ENCODE results near the gene TRIM15.

TRIM15 gene

GRCh38 chr6:30167101-30167500 is 3.8 kb downstream of the TRIM15 start:
- no peak overlapping the region for H2AFZ ChIP-seq (ENCODE audit: low read depth, low read length, severe bottlenecking)
- H3F3A ChIP-seq (ENCODE audit: insufficient read depth) = no peaks in the 10 kb centered on the region
- H3K9me3 ChIP-seq (ENCODE audit: insufficient read depth, low read length) = no peaks in the 10 kb centered on the region
- H3K9ac ChIP-seq (ENCODE audit: low read length) = no peak overlapping the region
- no peaks in the 10 kb centered on the region for H3K9me2 ChIP-seq (replicated peaks; ENCODE audit: insufficient read depth, low read length)
- H3K27ac ChIP-seq (ENCODE audit: low read depth, low read length) = no peak overlapping the region
- no peak for TF ChIP-seq CTCF (IDR thresholded peaks at IDR 0.05; ENCODE audit: insufficient read depth, low read length, poor library complexity, severe bottlenecking)
- no peak for TF ChIP-seq EZH2phosphoT487 (conservative IDR thresholded peaks at IDR 0.05; ENCODE audit: low read length)
- no peaks in the 10 kb centered on the region for H3K79me2 ChIP-seq (ENCODE audit: insufficient read depth, low read length)
- no peak overlapping the region for H3K4me2 ChIP-seq (ENCODE audit: low read depth, low read length, poor library complexity, severe bottlenecking)
- no peak overlapping the region for H3K4me3 ChIP-seq (ENCODE audit: insufficient read depth, low read length, poor library complexity, severe bottlenecking)
- no peaks in the 10 kb centered on the region for H4K20me1 ChIP-seq (ENCODE audit: low read depth, low read length)
- no peaks in the 10 kb centered on the region for H3K36me3 ChIP-seq (ENCODE audit: low read length)
- H3K27me3 ChIP-seq (ENCODE audit: low read length) = no peaks in the 10 kb centered on the region; the same call in 1 of the 2 replicates

- Histone ChIP-seq H3K27ac (ENCODE audit: low read depth, low read length) (no peak overlapping the region), H2AFZ (ENCODE audit: low read depth, low read length, severe bottlenecking) (no peak overlapping the region), H3F3A (ENCODE audit: insufficient read depth) (no peaks in the 10 kb centered on the region), H3K36me3 (ENCODE audit: low read length) (no peaks in the 10 kb centered on the region), H3K4me2 (ENCODE audit: low read depth, low read length, poor library complexity, severe bottlenecking) (no peak overlapping the region), H3K4me3 (ENCODE audit: insufficient read depth, low read length, poor library complexity, severe bottlenecking) (no peak overlapping the region), H3K9me3 (ENCODE audit: insufficient read depth, low read length) (no peaks in the 10 kb centered on the region), H3K9me2 (replicated peaks; ENCODE audit: insufficient read depth, low read length) (no peaks in the 10 kb centered on the region), H3K79me2 (ENCODE audit: insufficient read depth, low read length) (no peaks in the 10 kb centered on the region), H3K27me3 (ENCODE audit: low read length) (no peaks in the 10 kb centered on the region; the same call in 1 of the 2 replicates), H4K20me1 (ENCODE audit: low read depth, low read length) (no peaks in the 10 kb centered on the region), H3K9ac (ENCODE audit: low read length) (no peak overlapping the region)
- TF ChIP-seq EZH2phosphoT487 (conservative IDR thresholded peaks at IDR 0.05; ENCODE audit: low read length) (no peak), CTCF (IDR thresholded peaks at IDR 0.05; ENCODE audit: insufficient read depth, low read length, poor library complexity, severe bottlenecking) (no peak)
Measured at GRCh38 chr6:30168741-30169140, 5.4 kb downstream of the TRIM15 start.

- no peak overlapping the region for H3K4me3 ChIP-seq (ENCODE audit: insufficient read depth, low read length, poor library complexity, severe bottlenecking)
- no peaks in the 10 kb centered on the region for H3K79me2 ChIP-seq (ENCODE audit: insufficient read depth, low read length)
- no peak overlapping the region for H3K9ac ChIP-seq (ENCODE audit: low read length)
- no peak overlapping the region for H3K4me2 ChIP-seq (ENCODE audit: low read depth, low read length, poor library complexity, severe bottlenecking)
- no peaks in the 10 kb centered on the region for H3F3A ChIP-seq (ENCODE audit: insufficient read depth)
- no peaks in the 10 kb centered on the region for H3K9me2 ChIP-seq (replicated peaks; ENCODE audit: insufficient read depth, low read length)
- no peak overlapping the region for H3K27ac ChIP-seq (ENCODE audit: low read depth, low read length)
- H3K9me3 ChIP-seq (ENCODE audit: insufficient read depth, low read length) = no peaks in the 10 kb centered on the region
- H3K36me3 ChIP-seq (ENCODE audit: low read length) = no peaks in the 10 kb centered on the region
- H2AFZ ChIP-seq (ENCODE audit: low read depth, low read length, severe bottlenecking) = no peak overlapping the region
- H3K27me3 ChIP-seq (ENCODE audit: low read length) = no peaks in the 10 kb centered on the region; the same call in 1 of the 2 replicates
- TF ChIP-seq EZH2phosphoT487 (conservative IDR thresholded peaks at IDR 0.05; ENCODE audit: low read length) = no peak
- TF ChIP-seq CTCF (IDR thresholded peaks at IDR 0.05; ENCODE audit: insufficient read depth, low read length, poor library complexity, severe bottlenecking) = peak; percentile 98
- no peaks in the 10 kb centered on the region for H4K20me1 ChIP-seq (ENCODE audit: low read depth, low read length)
Measured at GRCh38 chr6:30169658-30170614, 6.6 kb downstream of the TRIM15 start.
